GM23248 (cell line): Measurements from ENCODE around the gene HIVEP3.

Source experiments
- EZH2 ChIP-seq: fragments of 200-600 bp; sonication (generic); IDR thresholded peaks from 2 replicates; pipeline ENCODE4 v1.6.1; 2018; ENCODE audit warnings: antibody characterized with exemption, mild to moderate bottlenecking; ENCODE audit not compliant: insufficient read depth, poor library complexity, severe bottlenecking
- EZH2phosphoT487 ChIP-seq: fragments of 200-600 bp; sonication (generic); IDR thresholded peaks from 2 replicates; pipeline ENCODE4 v1.6.1; 2018; ENCODE audit warnings: antibody characterized with exemption, moderate library complexity, mild to moderate bottlenecking, low read depth; ENCODE audit not compliant: insufficient read depth

DNA sequence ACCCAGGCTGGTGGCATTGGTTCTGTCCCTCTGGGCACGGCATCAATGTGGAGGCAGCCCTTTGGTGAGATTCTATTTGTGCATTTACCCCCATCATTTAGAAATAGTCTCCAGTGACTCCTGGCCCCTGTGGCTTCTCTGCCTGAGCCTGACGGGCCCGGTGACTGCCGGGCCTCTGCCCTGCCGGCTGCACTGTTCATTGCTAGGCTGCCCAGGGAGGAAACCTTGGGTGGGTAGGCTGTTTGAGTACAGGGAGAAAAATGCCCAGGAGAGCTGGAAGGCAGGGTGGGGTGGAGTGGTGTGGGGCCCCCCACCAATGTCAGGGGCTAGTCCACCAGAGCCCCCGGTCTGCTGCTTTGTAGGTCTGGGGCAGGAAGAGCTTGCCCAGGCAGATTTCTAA is 410.9 kb downstream of the HIVEP3 start:
- TF ChIP-seq EZH2 (no peak), EZH2phosphoT487 (no peak)
